H1 (cell line): ENCODE measurements around the gene KATNAL2. TPM values are rescaled to one million over a fixed set of nuclear protein-coding genes. Genes with fewer than 3 reads are reported as not detected.
"Not testable (repeated sequence)": the region's sequence is repeated elsewhere in the genome, so short reads cannot be mapped to it uniquely, and the experiment has no call there.

Experiments used
- CTCF ChIA-PET: fragments of 300-600 bp; sonication (Branson Sonifier 250); formaldehyde crosslinking; loops from one replicate; lab custom pipeline; 2021; ENCODE audit not compliant: partially characterized antibody; lab: Charles Lee
- POLR2A ChIA-PET: fragments of 300-600 bp; sonication (Branson Sonifier 250); formaldehyde crosslinking; loops from one replicate; lab custom pipeline; 2021; ENCODE audit warnings: inconsistent platforms; ENCODE audit not compliant: partially characterized antibody; lab: Charles Lee
- DNase-seq, 2 experiments: peaks; one replicate each; pipeline versions ENCODE4 v3.0.0 to v3.0.0-alpha.2; 2010 to 2022; ENCODE audit warnings: low spot score in 2 of 2, low read depth in 1 of 2, mixed read lengths in 1 of 2
- FAIRE-seq: peaks from 2 replicates; lab custom pipeline; 2011; peaks lifted over from hg19 to GRCh38; lab: Jason Lieb, UNC
- H2AFZ ChIP-seq: 2 replicates; pipeline ENCODE4 v1.8.1; 2012; ENCODE audit warnings: low read length, inconsistent platforms
- H2AK5ac ChIP-seq: 2 replicates; pipeline ENCODE4 v1.6.1; 2013; ENCODE audit warnings: low read depth, low read length
- H2BK120ac ChIP-seq: replicated peaks from 2 replicates; pipeline ENCODE3; 2013; ENCODE audit warnings: low read depth, low read length, inconsistent platforms
- H2BK12ac ChIP-seq: 2 replicates; pipeline ENCODE4 v1.6.1; 2013; ENCODE audit warnings: low read depth, low read length
- H2BK15ac ChIP-seq: 2 replicates; pipeline ENCODE4 v1.6.1; 2013; ENCODE audit warnings: low read length
- H2BK20ac ChIP-seq: 2 replicates; pipeline ENCODE4 v1.6.1; 2013; ENCODE audit warnings: low read length
- H2BK5ac ChIP-seq: 2 replicates; pipeline ENCODE4 v1.6.1; 2013; ENCODE audit warnings: low read depth, low read length
- H3K14ac ChIP-seq: 2 replicates; pipeline ENCODE4 v1.6.1; 2013; ENCODE audit warnings: inconsistent platforms; ENCODE audit not compliant: insufficient read length
- H3K18ac ChIP-seq: 2 replicates; pipeline ENCODE4 v1.6.1; 2013; ENCODE audit warnings: low read length; ENCODE audit errors: extremely low read depth
- H3K23ac ChIP-seq: 2 replicates; pipeline ENCODE4 v1.6.1; 2013; ENCODE audit warnings: inconsistent platforms; ENCODE audit not compliant: insufficient read length
- H3K23me2 ChIP-seq: 2 replicates; pipeline ENCODE4 v1.6.1; 2013; ENCODE audit warnings: low read depth, low read length
- H3K27ac ChIP-seq: 2 replicates; pipeline ENCODE4 v1.6.1; 2011; ENCODE audit warnings: low read depth, low read length, inconsistent platforms
- H3K27me3 ChIP-seq, 4 experiments: replicated peaks in 1 of 4; 1 replicate in 1 of 4; 2 replicates in 3 of 4; pipeline versions ENCODE4 v1.6.1 to v1.8.1; 2011 to 2013; ENCODE audit warnings: low read length in 3 of 4, mild to moderate bottlenecking in 3 of 4, inconsistent platforms in 2 of 4, mixed read lengths in 2 of 4, moderate library complexity in 1 of 4; ENCODE audit not compliant: control insufficient read depth in 3 of 4, insufficient read depth in 3 of 4; ENCODE audit errors: extremely low read depth in 1 of 4
- H3K36me3 ChIP-seq, 4 experiments: 2 replicates each; pipeline versions ENCODE4 v1.6.1 to v1.8.1; 2011 to 2013; ENCODE audit warnings: mild to moderate bottlenecking in 4 of 4, low read length in 3 of 4, moderate library complexity in 2 of 4, control low read depth in 1 of 4, inconsistent platforms in 1 of 4; ENCODE audit not compliant: insufficient read depth in 4 of 4, control insufficient read depth in 2 of 4
- H3K4ac ChIP-seq: replicated peaks from 2 replicates; pipeline ENCODE3; 2013; ENCODE audit warnings: low read length, low read depth, mixed read lengths, inconsistent platforms; ENCODE audit not compliant: insufficient read length
- H3K4me1 ChIP-seq, 4 experiments: replicated peaks in 1 of 4; 1 replicate in 1 of 4; 2 replicates in 3 of 4; pipeline versions ENCODE4 v1.6.1 to v1.8.1; 2011 to 2013; ENCODE audit warnings: low read length in 3 of 4, inconsistent platforms in 2 of 4, mixed read lengths in 1 of 4; ENCODE audit not compliant: insufficient read depth in 4 of 4, control insufficient read depth in 3 of 4
- H3K4me2 ChIP-seq, 2 experiments: 2 replicates each; pipeline versions ENCODE4 v1.6.1 to v1.8.1; 2011 to 2013; ENCODE audit warnings: low read depth in 2 of 2, low read length in 2 of 2, control low read depth in 1 of 2, inconsistent platforms in 1 of 2, mild to moderate bottlenecking in 1 of 2; ENCODE audit not compliant: insufficient read depth in 1 of 2
- H3K4me3 ChIP-seq, 4 experiments: fragments of 200-600, 300-600 bp in 1 of 4; sonication (generic), shearing (Covaris generic), sonication (Bioruptor Twin) in 1 of 4; 2 replicates each; pipeline versions ENCODE4 v1.5.1 to v1.8.1; 2011 to 2016; ENCODE audit warnings: low read length in 4 of 4, low read depth in 3 of 4, control low read depth in 2 of 4, inconsistent platforms in 2 of 4, mild to moderate bottlenecking in 2 of 4, mixed read lengths in 1 of 4, moderate library complexity in 1 of 4; ENCODE audit not compliant: insufficient read depth in 2 of 4; ENCODE audit errors: extremely low read depth in 1 of 4
- H3K56ac ChIP-seq: replicated peaks from 2 replicates; pipeline ENCODE3; 2013; ENCODE audit warnings: low read depth, mild to moderate bottlenecking, mixed read lengths, low read length, inconsistent platforms; ENCODE audit not compliant: insufficient read length
- H3K79me1 ChIP-seq: 2 replicates; pipeline ENCODE4 v1.6.1; 2013; ENCODE audit warnings: low read depth, low read length, control low read depth
- H3K79me2 ChIP-seq, 2 experiments: 2 replicates each; pipeline versions ENCODE4 v1.6.1 to v1.8.1; 2012 to 2013; ENCODE audit warnings: low read length in 2 of 2, mild to moderate bottlenecking in 2 of 2, inconsistent platforms in 1 of 2; ENCODE audit not compliant: insufficient read depth in 2 of 2, control insufficient read depth in 1 of 2
- H3K9ac ChIP-seq, 4 experiments: replicated peaks in 1 of 4; 1 replicate in 1 of 4; 2 replicates in 3 of 4; pipeline versions ENCODE4 v1.6.1 to v1.8.1; 2011 to 2013; ENCODE audit warnings: low read depth in 3 of 4, low read length in 3 of 4, control low read depth in 2 of 4, mild to moderate bottlenecking in 2 of 4, moderate library complexity in 2 of 4, inconsistent platforms in 1 of 4; ENCODE audit errors: extremely low read depth in 1 of 4
- H3K9me3 ChIP-seq, 2 experiments: 2 replicates each; pipeline versions ENCODE4 v1.6.1 to v1.8.1; 2012 to 2013; ENCODE audit warnings: mild to moderate bottlenecking in 2 of 2, moderate library complexity in 2 of 2, control low read depth in 1 of 2, inconsistent platforms in 1 of 2, low read depth in 1 of 2, low read length in 1 of 2, mixed read lengths in 1 of 2; ENCODE audit not compliant: insufficient read depth in 2 of 2
- H4K20me1 ChIP-seq, 2 experiments: replicated peaks in 1 of 2; 2 replicates each; pipeline versions ENCODE3 to v1.8.1; 2011 to 2013; ENCODE audit warnings: inconsistent platforms in 2 of 2, low read length in 2 of 2, mild to moderate bottlenecking in 1 of 2; ENCODE audit not compliant: insufficient read depth in 2 of 2, control insufficient read depth in 1 of 2
- H4K5ac ChIP-seq: 2 replicates; pipeline ENCODE4 v1.6.1; 2013; ENCODE audit warnings: low read length, low read depth, mixed read lengths, inconsistent platforms; ENCODE audit not compliant: insufficient read length
- H4K8ac ChIP-seq: 2 replicates; pipeline ENCODE4 v1.8.0; 2013; ENCODE audit warnings: mild to moderate bottlenecking, moderate library complexity, low read length, inconsistent platforms; ENCODE audit not compliant: insufficient read depth; ENCODE audit errors: extremely low read depth
- H4K91ac ChIP-seq: replicated peaks from 2 replicates; pipeline ENCODE3; 2013; ENCODE audit warnings: low read length, mixed read lengths, inconsistent platforms; ENCODE audit not compliant: insufficient read length
- WGBS, 2 experiments: shearing (Covaris generic) in 1 of 2; methylation state at CpG; one replicate each; pipeline versions ENCODE4 v1.1.6 to v1.1.7; 2013 to 2015; ENCODE audit warnings: low lambda C conversion rate in 2 of 2, mixed read lengths in 2 of 2, inconsistent platforms in 1 of 2, low coverage in 1 of 2, missing lambda C conversion rate in 1 of 2; ENCODE audit not compliant: insufficient replicate concordance in 2 of 2, insufficient coverage in 1 of 2, insufficient read length in 1 of 2; ENCODE audit errors: extremely low coverage in 1 of 2, missing lambda C conversion rate in 1 of 2; 5-methylcytosine and 5-hydroxymethylcytosine counted together
- polyA plus RNA-seq, 7 experiments: library from polyadenylated mRNA; depleted of rRNA in 3 of 7; stranded (reverse) in 5 of 7; unstranded in 2 of 7; fragments of >200 nt in 5 of 7; fragments of 200-250 nt in 2 of 7; gene quantifications; 1 replicate in 5 of 7; 2 replicates in 1 of 7; 4 replicates in 1 of 7; pipeline versions ENCODE4 v1.2.1 to v1.2.3, GENCODE V29; 2011 to 2013; ENCODE audit warnings: missing spikeins in 2 of 7, mixed read lengths in 2 of 7
- total RNA-seq: library from RNA; stranded (reverse); fragmentation: NEBNext Ultra II Directional; extraction: Animal tissue kit (Norgen Biotek cat#: 25700); gene quantifications from 2 replicates; pipeline ENCODE4 v1.2.1, GENCODE V29; 2021

Gene KATNAL2
- total and polyA plus RNA-seq, 2 of the 8 experiments (the other 6 are each of a cell fraction or from before 2014, with no cell fraction given), result 10.0 to 15.2 TPM

- H2BK12ac ChIP-seq, H2BK5ac ChIP-seq, DNase-seq, H3K36me3 ChIP-seq, H3K79me2 ChIP-seq, H4K91ac ChIP-seq, H3K56ac ChIP-seq, H4K5ac ChIP-seq, H4K20me1 ChIP-seq, H3K23me2 ChIP-seq, H2BK20ac ChIP-seq, H3K4me1 ChIP-seq, H3K79me1 ChIP-seq, FAIRE-seq, H3K9me3 ChIP-seq, H2AFZ ChIP-seq, H3K9ac ChIP-seq, H3K27me3 ChIP-seq, H3K4me2 ChIP-seq, H3K23ac ChIP-seq, H4K8ac ChIP-seq, H2AK5ac ChIP-seq, H3K27ac ChIP-seq, H2BK120ac ChIP-seq, H3K14ac ChIP-seq, CTCF ChIA-PET, H3K4ac ChIP-seq, H2BK15ac ChIP-seq, H3K4me3 ChIP-seq, POLR2A ChIA-PET, H3K18ac ChIP-seq: not testable (repeated sequence)
- WGBS, 2 experiments, result no CpG with 5 or more reads among the region's 55 CpGs
Observed at GRCh38 chr18:47029684-47030353, 112.4 kb downstream of the KATNAL2 start.

GRCh38 chr18:47030887-47031286, 113.5 kb downstream of the KATNAL2 start:
- H4K91ac ChIP-seq, H2AK5ac ChIP-seq, H2BK5ac ChIP-seq, H2BK15ac ChIP-seq, H3K4me1 ChIP-seq, H4K8ac ChIP-seq, H3K27me3 ChIP-seq, H3K4ac ChIP-seq, H2AFZ ChIP-seq, H3K23ac ChIP-seq, H4K20me1 ChIP-seq, H3K56ac ChIP-seq, H3K79me2 ChIP-seq, H3K23me2 ChIP-seq, H2BK20ac ChIP-seq, H4K5ac ChIP-seq, H2BK120ac ChIP-seq, CTCF ChIA-PET, FAIRE-seq, H3K18ac ChIP-seq, H3K9me3 ChIP-seq, H3K36me3 ChIP-seq, POLR2A ChIA-PET, H3K14ac ChIP-seq, H3K4me2 ChIP-seq, H3K79me1 ChIP-seq, H2BK12ac ChIP-seq, H3K4me3 ChIP-seq, H3K27ac ChIP-seq, H3K9ac ChIP-seq, DNase-seq: not testable (repeated sequence)
- 86% methylated on average over 7 of the region's 12 CpGs; no CpG with 5 or more reads in 1 of the 2 experiments for WGBS, 2 experiments
